HepG2 (cell line): ENCODE results near the gene FAP. TPM values are rescaled to one million over a fixed set of nuclear protein-coding genes. Genes with fewer than 3 reads are reported as not detected.

ENCODE experiments used
- ATAC-seq: fragments of 200-7000 bp; cut with Tn5 transposase; 3 replicates; pipeline ENCODE4 v1.9.1; 2020; ENCODE audit warnings: mild to moderate bottlenecking, moderate library complexity
- BruUV-seq: library from RNA; stranded (reverse); fragments of 400-500 nt; replicated peaks from 2 replicates; lab custom pipeline; 2021; lab: Mats Ljungman, UMichigan
- CTCF ChIA-PET: fragments of 300-600 bp; formaldehyde crosslinking; extraction: SDS; loops from one replicate; lab custom pipeline; 2021; ENCODE audit warnings: low total read pairs, inconsistent platforms, low intra/inter-chr PET ratio; lab: Yijun Ruan, JAX
- POLR2A ChIA-PET: fragments of 350-600 bp; sonication (Branson Sonifier 250); formaldehyde crosslinking; loops from one replicate; lab custom pipeline; 2020; ENCODE audit warnings: antibody characterized with exemption, inconsistent platforms; lab: Yijun Ruan, JAX
- DNase-seq: peaks from one replicate; pipeline ENCODE4 v3.0.0-alpha.2; 2015; ENCODE audit warnings: low spot score
- FAIRE-seq: peaks from 3 replicates; lab custom pipeline; 2011; peaks lifted over from hg19 to GRCh38; lab: Jason Lieb, UNC
- H2AFZ ChIP-seq: one replicate; pipeline ENCODE4 v1.6.1; 2011; ENCODE audit warnings: low read length, inconsistent platforms
- H3K27ac ChIP-seq: fragments of 300-600 bp; 3 replicates; pipeline ENCODE4 v1.8.0; 2011; ENCODE audit warnings: mixed run types, mild to moderate bottlenecking, mixed read lengths, low read length, inconsistent platforms; ENCODE audit not compliant: insufficient read depth; ENCODE audit errors: extremely low read length
- H3K27me3 ChIP-seq, 2 experiments: fragments of 200-600 bp in 1 of 2; 2 replicates in 1 of 2; 3 replicates in 1 of 2; pipeline versions ENCODE4 v1.6.0 to v1.8.0; 2011; ENCODE audit warnings: low read length in 2 of 2, mild to moderate bottlenecking in 2 of 2, moderate library complexity in 2 of 2, inconsistent platforms in 1 of 2; ENCODE audit not compliant: insufficient read depth in 2 of 2, control insufficient read depth in 1 of 2
- H3K36me3 ChIP-seq, 2 experiments: fragments of 200-600 bp in 1 of 2; replicated peaks in 1 of 2; 2 replicates in 1 of 2; 3 replicates in 1 of 2; pipeline versions ENCODE4 v1.5.1 to v1.8.0; 2011; ENCODE audit warnings: low read length in 2 of 2, inconsistent platforms in 1 of 2; ENCODE audit not compliant: insufficient read depth in 2 of 2, control insufficient read depth in 1 of 2
- H3K4me1 ChIP-seq: 2 replicates; pipeline ENCODE4 v1.5.1; 2012; ENCODE audit warnings: low read length, inconsistent platforms; ENCODE audit not compliant: insufficient read depth
- H3K4me2 ChIP-seq: 2 replicates; pipeline ENCODE4 v1.6.0; 2011; ENCODE audit warnings: low read depth, low read length, inconsistent platforms
- H3K4me3 ChIP-seq, 3 experiments: fragments of 200-600 bp in 1 of 3; sonication (generic), shearing (Covaris generic) in 1 of 3; replicated peaks in 1 of 3; 2 replicates each; pipeline ENCODE4 v1.5.1; 2011 to 2016; ENCODE audit warnings: low read length in 3 of 3, inconsistent platforms in 2 of 3, low read depth in 2 of 3, mild to moderate bottlenecking in 2 of 3, control low read depth in 1 of 3, mixed read lengths in 1 of 3; ENCODE audit not compliant: insufficient read depth in 1 of 3
- H3K79me2 ChIP-seq: one replicate; pipeline ENCODE4 v1.6.1; 2011; ENCODE audit warnings: low read length, inconsistent platforms; ENCODE audit not compliant: insufficient read depth
- H3K9ac ChIP-seq: 2 replicates; pipeline ENCODE4 v1.6.0; 2011; ENCODE audit warnings: mild to moderate bottlenecking, low read depth, low read length, inconsistent platforms; ENCODE audit not compliant: insufficient read depth
- H3K9me3 ChIP-seq: 2 replicates; pipeline ENCODE4 v1.5.1; 2012; ENCODE audit warnings: mild to moderate bottlenecking, low read length
- H4K20me1 ChIP-seq: 2 replicates; pipeline ENCODE4 v1.6.0; 2011; ENCODE audit warnings: inconsistent platforms, mild to moderate bottlenecking, low read length, moderate library complexity; ENCODE audit not compliant: insufficient read depth
- CEBPB ChIP-seq: IDR thresholded peaks from 2 replicates; pipeline ENCODE4 v1.6.1; 2011; ENCODE audit warnings: low read depth, low read length, improper control_type of control experiment, borderline replicate concordance
- SKI ChIP-seq: fragments of 450-650 bp; IDR thresholded peaks from one replicate; pipeline ENCODE4 v1.6.1; 2018; ENCODE audit warnings: mild to moderate bottlenecking; ENCODE audit not compliant: partially characterized antibody
- ZNF251 ChIP-seq: sonication (generic); formaldehyde crosslinking; IDR thresholded peaks from 2 replicates; pipeline ENCODE4 v1.9.0; 2021; ENCODE audit warnings: mild to moderate bottlenecking, missing genetic modification reagents
- ZNF280B ChIP-seq: sonication (generic); formaldehyde crosslinking; IDR thresholded peaks from 2 replicates; pipeline ENCODE4 v1.5.0; 2020; ENCODE audit warnings: missing genetic modification reagents, mild to moderate bottlenecking, borderline replicate concordance
- ZNF687 ChIP-seq: sonication (generic); formaldehyde crosslinking; IDR thresholded peaks from 2 replicates; pipeline ENCODE4 v1.5.1; 2020; ENCODE audit warnings: mild to moderate bottlenecking, missing genetic modification reagents, moderate library complexity
- ZNF724P ChIP-seq: sonication (generic); formaldehyde crosslinking; IDR thresholded peaks from 2 replicates; pipeline ENCODE4 v1.8.0; 2022; ENCODE audit warnings: missing genetic modification reagents, borderline replicate concordance
- WGBS: methylation state at CpG from one replicate; pipeline ENCODE4 v1.1.6; 2017; ENCODE audit warnings: low lambda C conversion rate; 5-methylcytosine and 5-hydroxymethylcytosine counted together
- in situ Hi-C: cut with HindIII; loops from 2 replicates; pipeline ENCODE4 v1.10.0; 2017; ENCODE audit warnings: low pct_unique_long_range_greater_than_20kb; ENCODE audit not compliant: extremely low pct_ligation_motif_present
- intact Hi-C: fragments of 100-400 bp; cut with micrococcal nuclease; formaldehyde crosslinking; loops from one replicate; pipeline ENCODE4 v1.10.0; 2022; ENCODE audit not compliant: unreplicated experiment
- polyA plus RNA-seq, 8 experiments: library from polyadenylated mRNA; depleted of rRNA in 3 of 8; stranded (reverse) in 7 of 8; unstranded in 1 of 8; fragments of >200 nt; fragmentation: Illumina TruSeq in 4 of 8; extraction: Trizol in 4 of 8; gene quantifications; 2 replicates each; pipeline versions ENCODE4 v1.2.1 to v1.2.3, GENCODE V29; 2011 to 2016; ENCODE audit warnings: low read depth in 4 of 8, missing spikeins in 1 of 8, mixed read lengths in 1 of 8; ENCODE audit not compliant: insufficient read depth in 1 of 8
- total RNA-seq, 5 experiments: library from RNA; depleted of rRNA; stranded (reverse); fragments of >200 nt; fragmentation: Illumina TruSeq; extraction: Trizol; gene quantifications; 2 replicates each; pipeline ENCODE4 v1.2.3, GENCODE V29; 2016; ENCODE audit warnings: low read depth in 1 of 5
- TF ChIP-seq, protein P1 (sequence below): sonication (generic); formaldehyde crosslinking; IDR thresholded peaks from 2 replicates; pipeline ENCODE4 v1.8.0; 2022; ENCODE audit warnings: low read depth, missing genetic modification reagents
- TF ChIP-seq, protein P2 (sequence below): sonication (generic); formaldehyde crosslinking; IDR thresholded peaks from 2 replicates; pipeline ENCODE4; 2020; ENCODE audit warnings: missing genetic modification reagents, mild to moderate bottlenecking, borderline replicate concordance
- TF ChIP-seq, protein P3 (sequence below): sonication (generic); IDR thresholded peaks from 2 replicates; pipeline ENCODE4 v1.6.1; 2016; ENCODE audit warnings: low read depth, borderline replicate concordance
- TF ChIP-seq, protein P4 (sequence below): sonication (generic); formaldehyde crosslinking; IDR thresholded peaks from 2 replicates; pipeline ENCODE4 v1.4.0; 2020; ENCODE audit warnings: missing genetic modification reagents, borderline replicate concordance

FAP gene
- total and polyA plus RNA-seq, 2 of the 13 experiments (the other 11 are each of a cell fraction or from before 2014, with no cell fraction given), result not detected

- in situ Hi-C loops, result no loop called here
- POLR2A ChIA-PET, result no interaction called here
- no TSS peak for BruUV-seq
- TF ChIP-seq ZNF251 (no peak), SKI (no peak), ZNF724P (CRISPR knock-in tag) (no peak), CEBPB (no peak), ZNF687 (CRISPR knock-in tag) (no peak), ZNF280B (CRISPR knock-in tag) (no peak)
- TF ChIP-seq, protein P1, sequence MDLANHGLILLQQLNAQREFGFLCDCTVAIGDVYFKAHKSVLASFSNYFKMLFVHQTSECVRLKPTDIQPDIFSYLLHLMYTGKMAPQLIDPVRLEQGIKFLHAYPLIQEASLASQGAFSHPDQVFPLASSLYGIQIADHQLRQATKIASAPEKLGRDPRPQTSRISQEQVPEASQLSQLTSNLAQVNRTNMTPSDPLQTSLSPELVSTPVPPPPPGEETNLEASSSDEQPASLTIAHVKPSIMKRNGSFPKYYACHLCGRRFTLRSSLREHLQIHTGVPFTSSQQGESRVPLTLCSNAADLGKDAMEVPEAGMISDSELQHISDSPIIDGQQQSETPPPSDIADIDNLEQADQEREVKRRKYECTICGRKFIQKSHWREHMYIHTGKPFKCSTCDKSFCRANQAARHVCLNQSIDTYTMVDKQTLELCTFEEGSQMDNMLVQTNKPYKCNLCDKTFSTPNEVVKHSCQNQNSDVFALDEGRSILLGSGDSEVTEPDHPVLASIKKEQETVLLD, result no peak
- TF ChIP-seq, protein P2, sequence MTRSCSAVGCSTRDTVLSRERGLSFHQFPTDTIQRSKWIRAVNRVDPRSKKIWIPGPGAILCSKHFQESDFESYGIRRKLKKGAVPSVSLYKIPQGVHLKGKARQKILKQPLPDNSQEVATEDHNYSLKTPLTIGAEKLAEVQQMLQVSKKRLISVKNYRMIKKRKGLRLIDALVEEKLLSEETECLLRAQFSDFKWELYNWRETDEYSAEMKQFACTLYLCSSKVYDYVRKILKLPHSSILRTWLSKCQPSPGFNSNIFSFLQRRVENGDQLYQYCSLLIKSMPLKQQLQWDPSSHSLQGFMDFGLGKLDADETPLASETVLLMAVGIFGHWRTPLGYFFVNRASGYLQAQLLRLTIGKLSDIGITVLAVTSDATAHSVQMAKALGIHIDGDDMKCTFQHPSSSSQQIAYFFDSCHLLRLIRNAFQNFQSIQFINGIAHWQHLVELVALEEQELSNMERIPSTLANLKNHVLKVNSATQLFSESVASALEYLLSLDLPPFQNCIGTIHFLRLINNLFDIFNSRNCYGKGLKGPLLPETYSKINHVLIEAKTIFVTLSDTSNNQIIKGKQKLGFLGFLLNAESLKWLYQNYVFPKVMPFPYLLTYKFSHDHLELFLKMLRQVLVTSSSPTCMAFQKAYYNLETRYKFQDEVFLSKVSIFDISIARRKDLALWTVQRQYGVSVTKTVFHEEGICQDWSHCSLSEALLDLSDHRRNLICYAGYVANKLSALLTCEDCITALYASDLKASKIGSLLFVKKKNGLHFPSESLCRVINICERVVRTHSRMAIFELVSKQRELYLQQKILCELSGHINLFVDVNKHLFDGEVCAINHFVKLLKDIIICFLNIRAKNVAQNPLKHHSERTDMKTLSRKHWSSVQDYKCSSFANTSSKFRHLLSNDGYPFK (CRISPR knock-in tag), result no peak
- TF ChIP-seq, protein P3, sequence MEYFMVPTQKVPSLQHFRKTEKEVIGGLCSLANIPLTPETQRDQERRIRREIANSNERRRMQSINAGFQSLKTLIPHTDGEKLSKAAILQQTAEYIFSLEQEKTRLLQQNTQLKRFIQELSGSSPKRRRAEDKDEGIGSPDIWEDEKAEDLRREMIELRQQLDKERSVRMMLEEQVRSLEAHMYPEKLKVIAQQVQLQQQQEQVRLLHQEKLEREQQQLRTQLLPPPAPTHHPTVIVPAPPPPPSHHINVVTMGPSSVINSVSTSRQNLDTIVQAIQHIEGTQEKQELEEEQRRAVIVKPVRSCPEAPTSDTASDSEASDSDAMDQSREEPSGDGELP, result no peak
- TF ChIP-seq, protein P4, sequence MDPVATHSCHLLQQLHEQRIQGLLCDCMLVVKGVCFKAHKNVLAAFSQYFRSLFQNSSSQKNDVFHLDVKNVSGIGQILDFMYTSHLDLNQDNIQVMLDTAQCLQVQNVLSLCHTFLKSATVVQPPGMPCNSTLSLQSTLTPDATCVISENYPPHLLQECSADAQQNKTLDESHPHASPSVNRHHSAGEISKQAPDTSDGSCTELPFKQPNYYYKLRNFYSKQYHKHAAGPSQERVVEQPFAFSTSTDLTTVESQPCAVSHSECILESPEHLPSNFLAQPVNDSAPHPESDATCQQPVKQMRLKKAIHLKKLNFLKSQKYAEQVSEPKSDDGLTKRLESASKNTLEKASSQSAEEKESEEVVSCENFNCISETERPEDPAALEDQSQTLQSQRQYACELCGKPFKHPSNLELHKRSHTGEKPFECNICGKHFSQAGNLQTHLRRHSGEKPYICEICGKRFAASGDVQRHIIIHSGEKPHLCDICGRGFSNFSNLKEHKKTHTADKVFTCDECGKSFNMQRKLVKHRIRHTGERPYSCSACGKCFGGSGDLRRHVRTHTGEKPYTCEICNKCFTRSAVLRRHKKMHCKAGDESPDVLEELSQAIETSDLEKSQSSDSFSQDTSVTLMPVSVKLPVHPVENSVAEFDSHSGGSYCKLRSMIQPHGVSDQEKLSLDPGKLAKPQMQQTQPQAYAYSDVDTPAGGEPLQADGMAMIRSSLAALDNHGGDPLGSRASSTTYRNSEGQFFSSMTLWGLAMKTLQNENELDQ (CRISPR knock-in tag), result no peak
These were observed 15.4 kb upstream of the FAP start for GRCh38 chr2:162258686-162259085.

More at GRCh38 chr2:162258686-162259085, 15.4 kb upstream of the FAP start:
- Histone ChIP-seq H3K79me2 (no peaks in the 10 kb centered on the region), H3K27me3 (no peaks in the 10 kb centered on the region), H3K9me3 (no peaks in the 10 kb centered on the region), H3K4me2 (no peak overlapping the region), H3K36me3 (no peaks in the 10 kb centered on the region), H3K4me3 (no peak overlapping the region), H4K20me1 (no peaks in the 10 kb centered on the region), H3K4me1 (no peaks in the 10 kb centered on the region), H2AFZ (no peak overlapping the region), H3K27ac (no peak overlapping the region), H3K9ac (no peak overlapping the region)
- DNase-seq (no peak), FAIRE-seq (no peak), ATAC-seq (no peak)
- 2% methylated on average over 2 of the region's 2 CpGs for WGBS
- CTCF ChIA-PET, result no interaction called here
- intact Hi-C loops, result no loop called here
